Mucosa of rectum (tissue), 2 donors: ENCODE measurements around the gene ERCC8.

Experiments
- H3K27ac ChIP-seq, 2 donors: one replicate each; pipeline ENCODE4 v1.7.0; 2013; ENCODE audit warnings: inconsistent platforms in 2 of 2, low read depth in 2 of 2, low read length in 2 of 2
- H3K27me3 ChIP-seq, 2 donors: one replicate each; pipeline ENCODE4 v1.7.0; 2013; ENCODE audit warnings: low read length in 2 of 2; ENCODE audit not compliant: control insufficient read depth in 2 of 2, insufficient read depth in 2 of 2
- H3K36me3 ChIP-seq, 2 donors: one replicate each; pipeline ENCODE4 v1.7.0; 2013; ENCODE audit warnings: low read length in 2 of 2; ENCODE audit not compliant: control insufficient read depth in 2 of 2, insufficient read depth in 2 of 2
- H3K4me1 ChIP-seq, 2 donors: one replicate each; pipeline ENCODE4 v1.7.0; 2013; ENCODE audit warnings: low read length in 2 of 2, mild to moderate bottlenecking in 1 of 2; ENCODE audit not compliant: control insufficient read depth in 2 of 2, insufficient read depth in 2 of 2
- H3K4me3 ChIP-seq, 2 donors: one replicate each; pipeline ENCODE4 v1.7.0; 2013; ENCODE audit warnings: low read length in 2 of 2
- H3K9ac ChIP-seq, 2 donors: one replicate each; pipeline ENCODE4 v1.7.0; 2013; ENCODE audit warnings: low read length in 2 of 2, low read depth in 1 of 2, mild to moderate bottlenecking in 1 of 2
- H3K9me3 ChIP-seq, 2 donors: one replicate each; pipeline ENCODE4 v1.7.0; 2013; ENCODE audit warnings: low read length in 2 of 2; ENCODE audit not compliant: control insufficient read depth in 2 of 2
- donor health status: healthy.
- donor health status: Normal muscosa, but diverticular disease.

ERCC8 gene

GRCh38 chr5:60843936-60844905 is 100.6 kb downstream of the ERCC8 start, which contains the start of gene ELOVL7:
TSS of gene ELOVL7 (minus strand) at chr5:60844269. CDS start at chr5:60787397, 56,872 bp downstream.
- peak within 1 kb of the TSS in 1 of 2 donors; percentile 46 for H3K27ac ChIP-seq
- no peaks in the 10 kb centered on the region for H3K9me3 ChIP-seq
- peaks cover 0 to 3% of the 10 kb centered on the region in 2 donors for H3K27me3 ChIP-seq
- peak within 1 kb of the TSS; percentile 52 to 79 for H3K9ac ChIP-seq
- no peaks in the 10 kb centered on the region for H3K36me3 ChIP-seq
- H3K4me1 ChIP-seq = peaks cover 4 to 5% of the 10 kb centered on the region in 2 donors
- H3K4me3 ChIP-seq = peak within 1 kb of the TSS; percentile 62 to 70

DNA sequence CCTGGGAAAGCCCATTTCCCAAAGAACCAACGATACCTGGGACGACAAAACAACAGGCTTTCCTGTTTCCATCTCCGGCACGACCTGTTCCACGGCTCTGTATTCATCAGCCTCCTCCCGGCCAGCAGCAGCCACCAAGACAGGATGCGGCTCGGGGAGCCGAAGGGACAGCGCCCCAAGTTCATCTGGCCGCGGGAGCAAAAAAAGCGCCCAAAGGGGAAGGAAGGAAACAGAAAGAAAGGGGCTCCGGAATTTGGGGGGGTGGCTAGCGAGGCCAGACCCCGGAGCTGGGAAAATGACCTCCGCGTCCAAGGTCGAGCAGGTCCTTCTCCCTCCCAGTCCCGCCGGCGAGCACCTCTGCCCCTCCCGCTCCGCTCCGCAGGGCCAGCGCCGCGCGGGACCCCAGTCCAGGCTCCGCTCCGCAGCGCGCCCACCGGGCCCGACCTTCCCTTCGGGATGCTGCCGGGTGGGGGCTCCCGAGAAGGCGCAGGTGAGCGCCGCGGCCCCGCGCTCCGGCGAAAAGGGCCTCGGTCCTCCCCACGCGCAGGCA is 101.4 kb downstream of the ERCC8 start:
- H3K4me3 ChIP-seq = peak overlapping the region; percentile 62 to 70
- H3K4me1 ChIP-seq = peaks cover 4 to 5% of the 10 kb centered on the region in 2 donors
- no peaks in the 10 kb centered on the region for H3K36me3 ChIP-seq
- peaks cover 0 to 3% of the 10 kb centered on the region in 2 donors for H3K27me3 ChIP-seq
- no peaks in the 10 kb centered on the region for H3K9me3 ChIP-seq
- H3K9ac ChIP-seq = peak overlapping the region; percentile 36 to 79
- peak overlapping the region in 1 of 2 donors; percentile 3 for H3K27ac ChIP-seq

- Histone ChIP-seq H3K27me3 (peaks cover 0 to 3% of the 10 kb centered on the region in 2 donors), H3K27ac (no peak overlapping the region), H3K4me3 (peak overlapping the region; percentile 62 to 70), H3K9me3 (no peaks in the 10 kb centered on the region), H3K4me1 (peaks cover 4 to 9% of the 10 kb centered on the region in 2 donors), H3K36me3 (no peaks in the 10 kb centered on the region), H3K9ac (peak overlapping the region; percentile 43 to 79)
Measured at GRCh38 chr5:60842871-60843385, 101.9 kb downstream of the ERCC8 start.

- Histone ChIP-seq H3K9ac (no peak overlapping the region), H3K4me3 (no peak overlapping the region), H3K36me3 (no peaks in the 10 kb centered on the region), H3K4me1 (peaks cover 4 to 9% of the 10 kb centered on the region in 2 donors), H3K27ac (no peak overlapping the region), H3K27me3 (peaks cover 0 to 3% of the 10 kb centered on the region in 2 donors), H3K9me3 (no peaks in the 10 kb centered on the region)
Measured at GRCh38 chr5:60841361-60841760, 103.5 kb downstream of the ERCC8 start.

DNA sequence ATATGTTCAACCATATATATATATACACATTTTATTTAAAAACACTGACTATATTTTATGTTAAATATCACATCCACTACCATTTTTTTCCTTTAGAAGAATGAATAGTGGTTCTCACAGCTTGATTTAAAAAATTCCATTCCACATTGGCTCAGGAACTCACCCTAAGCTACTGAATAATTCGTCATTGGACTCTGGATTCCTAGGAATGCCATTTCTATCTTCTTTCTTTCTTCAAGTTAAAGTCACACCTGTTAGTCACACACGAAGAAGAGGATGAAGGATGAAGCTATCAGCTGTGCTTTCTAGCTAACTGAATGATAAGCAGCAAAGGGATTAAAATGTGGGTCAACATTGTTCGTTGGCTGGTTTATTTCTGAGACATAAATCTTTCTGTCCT is 108.7 kb downstream of the ERCC8 start:
- no peak overlapping the region for H3K4me3 ChIP-seq
- peaks cover 0 to 5% of the 10 kb centered on the region in 2 donors for H3K4me1 ChIP-seq
- no peak overlapping the region for H3K9ac ChIP-seq

GRCh38 chr5:60835554-60835953 is 109.3 kb downstream of the ERCC8 start:
- Histone ChIP-seq H3K4me3 (no peak overlapping the region), H3K4me1 (peaks cover 0 to 5% of the 10 kb centered on the region in 2 donors), H3K9me3 (no peaks in the 10 kb centered on the region), H3K9ac (no peak overlapping the region), H3K36me3 (no peaks in the 10 kb centered on the region), H3K27me3 (no peaks in the 10 kb centered on the region), H3K27ac (no peak overlapping the region)

More for the DNA sequence above, 108.7 kb downstream of the ERCC8 start:
- Histone ChIP-seq H3K27me3 (no peaks in the 10 kb centered on the region), H3K27ac (no peak overlapping the region), H3K9me3 (no peaks in the 10 kb centered on the region), H3K36me3 (no peaks in the 10 kb centered on the region)

DNA sequence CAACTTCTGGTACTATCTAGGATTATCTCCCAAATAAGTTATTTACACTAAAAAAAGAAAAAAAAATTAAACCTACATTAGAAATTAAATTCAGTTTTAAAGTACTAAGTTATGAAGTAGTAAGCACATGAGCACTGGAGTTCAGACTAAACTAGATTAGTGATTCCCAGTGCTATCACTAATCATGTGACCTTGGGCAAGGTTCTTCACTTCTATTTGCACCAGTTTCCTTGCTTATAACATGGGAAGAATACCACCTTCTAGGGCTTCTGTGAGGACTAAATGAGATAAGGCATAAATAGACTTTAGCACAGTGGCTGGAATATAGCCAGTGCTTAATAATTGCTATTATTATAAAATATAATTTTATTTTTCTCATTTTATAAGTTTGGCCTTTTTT is 111.3 kb downstream of the ERCC8 start:
- H3K27ac ChIP-seq = no peak overlapping the region
- no peaks in the 10 kb centered on the region for H3K36me3 ChIP-seq
- H3K4me1 ChIP-seq = peaks cover 0 to 5% of the 10 kb centered on the region in 2 donors
- H3K9ac ChIP-seq = no peak overlapping the region
- H3K27me3 ChIP-seq = no peaks in the 10 kb centered on the region
- no peak overlapping the region for H3K4me3 ChIP-seq
- H3K9me3 ChIP-seq = no peaks in the 10 kb centered on the region

GRCh38 chr5:60830581-60831127 is 114.2 kb downstream of the ERCC8 start:
- Histone ChIP-seq H3K36me3 (no peaks in the 10 kb centered on the region), H3K9ac (no peak overlapping the region), H3K4me1 (no peaks in the 10 kb centered on the region), H3K27ac (no peak overlapping the region), H3K4me3 (no peak overlapping the region), H3K9me3 (no peaks in the 10 kb centered on the region), H3K27me3 (no peaks in the 10 kb centered on the region)

DNA sequence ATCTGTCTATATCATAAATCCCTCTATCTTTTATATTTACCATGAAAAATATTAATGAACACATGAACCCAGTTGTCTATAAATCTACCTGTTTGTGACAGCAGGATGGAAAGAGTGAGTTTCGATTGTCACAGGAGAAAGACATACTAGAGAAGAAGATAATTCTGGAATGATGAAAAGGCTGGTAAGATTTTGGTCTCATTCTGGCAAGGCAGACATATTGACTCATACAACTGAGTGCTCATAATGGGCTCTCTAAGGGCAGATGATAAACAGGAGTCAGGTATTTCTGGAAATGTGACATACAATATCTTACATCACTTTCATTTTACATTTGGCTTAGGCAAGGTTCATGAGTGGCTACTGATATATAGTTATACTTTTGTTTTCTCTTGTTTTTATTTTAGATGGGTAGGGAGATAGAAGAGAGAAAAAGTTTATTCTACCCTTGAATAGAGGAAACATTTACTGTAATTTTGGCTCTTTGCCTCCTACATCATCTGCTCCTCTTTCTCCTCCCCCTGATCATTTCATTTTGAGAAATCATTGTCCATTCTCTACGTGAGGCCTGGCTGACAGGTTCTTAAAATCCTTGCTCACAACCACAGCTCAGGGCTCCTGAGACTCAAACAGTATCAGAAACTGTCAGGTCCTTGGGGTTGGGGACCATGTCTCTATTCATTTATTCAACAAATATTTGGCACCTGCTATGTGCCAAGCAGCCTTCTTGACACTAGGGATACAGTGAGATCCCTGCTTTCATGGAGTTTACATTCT is 115.2 kb downstream of the ERCC8 start:
- no peaks in the 10 kb centered on the region for H3K9me3 ChIP-seq
- no peak overlapping the region for H3K9ac ChIP-seq
- H3K27me3 ChIP-seq = no peaks in the 10 kb centered on the region
- no peak overlapping the region for H3K4me3 ChIP-seq
- no peaks in the 10 kb centered on the region for H3K36me3 ChIP-seq
- H3K27ac ChIP-seq = no peak overlapping the region
- H3K4me1 ChIP-seq = no peaks in the 10 kb centered on the region
